Activated CD8-positive, alpha-beta T cell treated with anti-CD3 and anti-CD28 coated beads for 36 hours (primary cell): ENCODE data around the gene TXK. TPM values are rescaled to one million over a fixed set of nuclear protein-coding genes. Genes with fewer than 3 reads are reported as not detected.

Experiments used
- ATAC-seq: fragments of 200-7000 bp; cut with Tn5 transposase; one replicate; pipeline ENCODE4 v1.10.0; 2021; ENCODE audit warnings: mild to moderate bottlenecking, moderate library complexity
- CTCF ChIA-PET: fragments of 350-600 bp; sonication (Branson Sonifier 250); formaldehyde crosslinking; loops from one replicate; lab custom pipeline; 2021; ENCODE audit warnings: antibody characterized with exemption; lab: Charles Lee
- POLR2A ChIA-PET: fragments of 350-600 bp; sonication (Branson Sonifier 250); formaldehyde crosslinking; loops from one replicate; lab custom pipeline; 2021; ENCODE audit warnings: antibody characterized with exemption; lab: Charles Lee
- DNase-seq: peaks from one replicate; pipeline ENCODE4 v3.0.0-alpha.2; 2020
- H3K27ac Mint-ChIP-seq: one replicate; pipeline ENCODE4 v1.8.0; 2021; ENCODE audit warnings: mild to moderate bottlenecking, mixed read lengths
- H3K27me3 Mint-ChIP-seq: one replicate; pipeline ENCODE4 v1.8.0; 2021; ENCODE audit warnings: mixed read lengths
- H3K36me3 Mint-ChIP-seq: one replicate; pipeline ENCODE4 v1.8.0; 2021; ENCODE audit warnings: low read depth, mixed read lengths
- H3K4me1 Mint-ChIP-seq: one replicate; pipeline ENCODE4 v1.8.0; 2021; ENCODE audit warnings: low read depth, mixed read lengths
- H3K4me3 Mint-ChIP-seq: one replicate; pipeline ENCODE4 v1.8.0; 2021; ENCODE audit warnings: mild to moderate bottlenecking, moderate library complexity, mixed read lengths
- H3K9me3 Mint-ChIP-seq: one replicate; pipeline ENCODE4 v1.8.0; 2021; ENCODE audit warnings: mixed read lengths
- CTCF ChIP-seq: fragments of 200-600 bp; IDR thresholded peaks from one replicate; pipeline ENCODE4 v1.8.0; 2022; ENCODE audit warnings: antibody characterized with exemption, mild to moderate bottlenecking
- intact Hi-C: fragments of 100-400 bp; cut with micrococcal nuclease; formaldehyde crosslinking; loops from one replicate; pipeline ENCODE4 v1.10.0; 2022
- total RNA-seq, 2 experiments: library from RNA; stranded (reverse); gene quantifications; one replicate each; pipeline ENCODE4 v1.2.3, GENCODE V29; 2021

Gene TXK
- total RNA-seq, 2 experiments from 2014 or later, result 20.6 to 23.5 TPM

GRCh38 chr4:48105230-48105629, 28.8 kb downstream of the TXK start:
- Mint-ChIP-seq H3K4me3 (no peak overlapping the region), H3K27me3 (no peaks in the 10 kb centered on the region), H3K27ac (peak overlapping the region; percentile 85), H3K9me3 (peaks cover 2% of the 10 kb centered on the region), H3K36me3 (peaks cover 24% of the 10 kb centered on the region), H3K4me1 (peaks cover 51% of the 10 kb centered on the region)
- ChIA-PET POLR2A (interaction anchor here (1.9 kb wide), 1 partner anchor 17 kb away, joined by 7 read pairs; no protein-coding TSS in a partner anchor), CTCF (interaction anchor here (1.1 to 3.1 kb wide), 4 partner anchors 12 to 34 kb away, joined by 4 to 12 read pairs (median 5); no protein-coding TSS in a partner anchor)
- ATAC-seq (no peak), DNase-seq (no peak)
- intact Hi-C loops, result no loop called here
- no peak for TF ChIP-seq CTCF

GRCh38 chr4:48103483-48104139, 30.4 kb downstream of the TXK start:
- no peak for TF ChIP-seq CTCF
- H3K9me3 Mint-ChIP-seq, result peaks cover 2% of the 10 kb centered on the region
- DNase-seq (peak; percentile 39), ATAC-seq (peak; percentile 81)
- ChIA-PET POLR2A (interaction anchor here (0.8 to 1.5 kb wide), 6 partner anchors 22 to 60 kb away, joined by 3 to 7 read pairs (median 4); partner anchors contain the start of gene TXK), CTCF (interaction anchor here (1.5 to 3.1 kb wide), 6 partner anchors 14 to 69 kb away, joined by 4 to 12 read pairs (median 4); no protein-coding TSS in a partner anchor)
- peak overlapping the region; percentile 84 for H3K27ac Mint-ChIP-seq
- peaks cover 22% of the 10 kb centered on the region for H3K36me3 Mint-ChIP-seq
- no peaks in the 10 kb centered on the region for H3K27me3 Mint-ChIP-seq
- intact Hi-C loops, result no loop called here
- H3K4me3 Mint-ChIP-seq, result no peak overlapping the region
- peaks cover 49% of the 10 kb centered on the region for H3K4me1 Mint-ChIP-seq

- Mint-ChIP-seq H3K36me3 (peaks cover 22% of the 10 kb centered on the region), H3K4me1 (peaks cover 49% of the 10 kb centered on the region), H3K27ac (peak overlapping the region; percentile 49), H3K27me3 (no peaks in the 10 kb centered on the region), H3K4me3 (no peak overlapping the region), H3K9me3 (peaks cover 2% of the 10 kb centered on the region)
- DNase-seq, result no peak
- peak; percentile 4 for ATAC-seq
- ChIA-PET CTCF (interaction anchor here (0.7 to 1.5 kb wide), 3 partner anchors 15 to 27 kb away, joined by 3 to 4 read pairs (median 4); no protein-coding TSS in a partner anchor), POLR2A (interaction anchor here (1.1 to 1.5 kb wide), 3 partner anchors 27 to 57 kb away, joined by 4 to 7 read pairs (median 6); partner anchors contain the start of gene TXK)
- intact Hi-C loops, result no loop called here
- no peak for TF ChIP-seq CTCF
Observed at GRCh38 chr4:48102303-48102702, 31.7 kb downstream of the TXK start.

- no peaks in the 10 kb centered on the region for H3K9me3 Mint-ChIP-seq
- no peak for ATAC-seq
Observed at GRCh38 chr4:48100256-48100655, 33.8 kb downstream of the TXK start.

More at GRCh38 chr4:48100256-48100655, 33.8 kb downstream of the TXK start:
- TF ChIP-seq CTCF, result no peak
- Mint-ChIP-seq H3K4me3 (no peak overlapping the region), H3K27me3 (no peaks in the 10 kb centered on the region), H3K36me3 (peaks cover 17% of the 10 kb centered on the region), H3K4me1 (peaks cover 38% of the 10 kb centered on the region), H3K27ac (peak overlapping the region; percentile 25)
- no peak for DNase-seq
- CTCF ChIA-PET, result interaction anchor here (3.1 kb wide), 1 partner anchor 40 kb away, joined by 13 read pairs; no protein-coding TSS in a partner anchor
- intact Hi-C loops, result no loop called here
- POLR2A ChIA-PET, result no interaction called here
